Ascending aorta (tissue), 2 donors: ENCODE data around the gene SMTNL2. TPM values are rescaled to one million over a fixed set of nuclear protein-coding genes. Genes with fewer than 3 reads are reported as not detected.

Experiments
- DNase-seq, 2 donors: peaks; one replicate each; pipeline ENCODE4 v3.0.0-alpha.2; 2019; ENCODE audit warnings: low spot score in 2 of 2
- H3K27ac ChIP-seq, 2 donors: fragments of 200-600 bp; sonication (generic); one replicate each; pipeline ENCODE4 v1.5.1; 2016 to 2017; ENCODE audit warnings: mild to moderate bottlenecking in 1 of 2
- H3K27me3 ChIP-seq: fragments of 200-600 bp; sonication (generic); one replicate; pipeline ENCODE4 v1.5.1; 2017
- H3K36me3 ChIP-seq, 2 donors: fragments of 200-600 bp; sonication (generic); one replicate each; pipeline ENCODE4 v1.5.1; 2016
- H3K4me1 ChIP-seq, 2 donors: fragments of 200-600 bp; sonication (generic); one replicate each; pipeline ENCODE4 v1.5.1; 2016 to 2017; ENCODE audit warnings: mild to moderate bottlenecking in 1 of 2
- H3K4me3 ChIP-seq, 2 donors: fragments of 200-600 bp; sonication (generic); one replicate each; pipeline ENCODE4 v1.5.1; 2016 to 2017; ENCODE audit warnings: mild to moderate bottlenecking in 1 of 2
- H3K9me3 ChIP-seq, 2 donors: fragments of 200-600 bp; sonication (generic); one replicate each; pipeline ENCODE4 v1.5.1; 2016
- intact Hi-C: fragments of 100-400 bp; cut with DNase I; formaldehyde crosslinking; loops from one replicate; pipeline ENCODE4 v1.15.1; 2023
- total RNA-seq: library from RNA; depleted of rRNA; stranded (reverse); fragments of >200 nt; gene quantifications from one replicate; pipeline ENCODE4 v1.1.0, GENCODE V29; 2016
- TF ChIP-seq, protein P1 (sequence below), 3 experiments: fragments of 200-600 bp in 2 of 3; fragments of 450-650 bp in 1 of 3; sonication (generic) in 2 of 3; IDR thresholded peaks; one replicate each; pipeline ENCODE4 v1.5.1; 2016 to 2019; ENCODE audit warnings: antibody characterized with exemption in 3 of 3, mild to moderate bottlenecking in 1 of 3, moderate library complexity in 1 of 3

Gene SMTNL2
- 15.6 TPM for total RNA-seq

GRCh38 chr17:4584101-4584916, at the start of gene SMTNL2:
Gene SMTNL2 (plus strand): TSS chr17:4584529. CDS start chr17:4584606, 77 bp downstream.
- no peak within 1 kb of the TSS for H3K27ac ChIP-seq
- peaks cover 18% of the 10 kb centered on the region for H3K27me3 ChIP-seq
- H3K4me1 ChIP-seq = peaks cover 2 to 9% of the 10 kb centered on the region in 2 donors
- peak within 1 kb of the TSS; percentile 52 to 66 for H3K4me3 ChIP-seq
- TF ChIP-seq, protein P1, sequence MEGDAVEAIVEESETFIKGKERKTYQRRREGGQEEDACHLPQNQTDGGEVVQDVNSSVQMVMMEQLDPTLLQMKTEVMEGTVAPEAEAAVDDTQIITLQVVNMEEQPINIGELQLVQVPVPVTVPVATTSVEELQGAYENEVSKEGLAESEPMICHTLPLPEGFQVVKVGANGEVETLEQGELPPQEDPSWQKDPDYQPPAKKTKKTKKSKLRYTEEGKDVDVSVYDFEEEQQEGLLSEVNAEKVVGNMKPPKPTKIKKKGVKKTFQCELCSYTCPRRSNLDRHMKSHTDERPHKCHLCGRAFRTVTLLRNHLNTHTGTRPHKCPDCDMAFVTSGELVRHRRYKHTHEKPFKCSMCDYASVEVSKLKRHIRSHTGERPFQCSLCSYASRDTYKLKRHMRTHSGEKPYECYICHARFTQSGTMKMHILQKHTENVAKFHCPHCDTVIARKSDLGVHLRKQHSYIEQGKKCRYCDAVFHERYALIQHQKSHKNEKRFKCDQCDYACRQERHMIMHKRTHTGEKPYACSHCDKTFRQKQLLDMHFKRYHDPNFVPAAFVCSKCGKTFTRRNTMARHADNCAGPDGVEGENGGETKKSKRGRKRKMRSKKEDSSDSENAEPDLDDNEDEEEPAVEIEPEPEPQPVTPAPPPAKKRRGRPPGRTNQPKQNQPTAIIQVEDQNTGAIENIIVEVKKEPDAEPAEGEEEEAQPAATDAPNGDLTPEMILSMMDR (IDR thresholded peaks at IDR 0.05) = no peak
- no peaks in the 10 kb centered on the region for H3K36me3 ChIP-seq
- intact Hi-C loops = no loop called here
- H3K9me3 ChIP-seq = no peaks in the 10 kb centered on the region
- no peak for DNase-seq

- Histone ChIP-seq H3K9me3 (no peaks in the 10 kb centered on the region), H3K4me1 (peaks cover 4 to 20% of the 10 kb centered on the region in 2 donors), H3K27me3 (no peaks in the 10 kb centered on the region), H3K27ac (peak overlapping the region in 1 of 2 donors; percentile 49), H3K4me3 (no peak overlapping the region), H3K36me3 (peaks cover 16 to 18% of the 10 kb centered on the region in 2 donors)
- TF ChIP-seq, protein P1 (IDR thresholded peaks at IDR 0.05) = no peak
- intact Hi-C loops = no loop called here
- DNase-seq = no peak
These were observed 49.2 kb upstream of the SMTNL2 start for GRCh38 chr17:4534928-4535666.

DNA sequence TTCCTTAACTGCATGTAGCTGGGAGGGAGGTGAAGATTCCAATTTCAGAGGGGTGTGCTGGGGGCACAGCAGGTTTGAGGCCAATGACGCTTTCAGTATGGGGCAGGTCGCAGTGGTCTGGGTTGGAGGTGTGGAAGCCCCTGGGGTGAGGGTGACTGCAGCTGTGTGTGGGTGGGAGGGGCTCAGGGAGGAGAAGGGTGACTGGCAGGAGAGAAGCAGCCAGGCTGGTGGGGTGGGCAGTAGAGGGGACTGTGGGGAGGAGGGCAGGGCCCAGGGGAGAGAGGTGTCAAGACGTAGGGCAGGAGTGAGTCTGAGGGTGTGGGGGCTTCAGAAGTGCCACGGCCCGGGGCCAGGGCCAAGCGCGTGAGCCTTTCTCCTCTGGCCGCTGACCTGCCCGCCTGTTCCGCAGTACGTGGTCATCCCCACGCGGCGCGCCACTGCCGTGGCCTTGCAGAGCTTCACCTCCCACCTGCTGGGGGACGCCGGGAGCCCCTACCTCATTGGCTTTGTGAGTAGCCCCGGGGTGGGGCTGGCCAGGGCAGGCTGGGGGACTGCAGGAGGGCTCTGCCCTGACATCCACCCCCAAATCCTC, 48.6 kb upstream of the SMTNL2 start:
- Histone ChIP-seq H3K4me3 (no peak overlapping the region), H3K27ac (peak overlapping the region in 1 of 2 donors; percentile 71), H3K9me3 (no peaks in the 10 kb centered on the region), H3K4me1 (peaks cover 4 to 20% of the 10 kb centered on the region in 2 donors), H3K36me3 (peaks cover 21 to 25% of the 10 kb centered on the region in 2 donors), H3K27me3 (no peaks in the 10 kb centered on the region)
- DNase-seq = no peak
- intact Hi-C loops = no loop called here
- TF ChIP-seq, protein P1 (IDR thresholded peaks at IDR 0.05) = no peak

- no peaks in the 10 kb centered on the region for H3K9me3 ChIP-seq
- DNase-seq = no peak
- peak overlapping the region in 1 of 2 donors; percentile 71 for H3K27ac ChIP-seq
- H3K36me3 ChIP-seq = peaks cover 26 to 29% of the 10 kb centered on the region in 2 donors
- H3K27me3 ChIP-seq = no peaks in the 10 kb centered on the region
- TF ChIP-seq, protein P1 (IDR thresholded peaks at IDR 0.05) = no peak
- intact Hi-C loops = no loop called here
- H3K4me1 ChIP-seq = peaks cover 4 to 20% of the 10 kb centered on the region in 2 donors
- H3K4me3 ChIP-seq = no peak overlapping the region
These were observed 48.0 kb upstream of the SMTNL2 start for GRCh38 chr17:4536259-4536741.

DNA sequence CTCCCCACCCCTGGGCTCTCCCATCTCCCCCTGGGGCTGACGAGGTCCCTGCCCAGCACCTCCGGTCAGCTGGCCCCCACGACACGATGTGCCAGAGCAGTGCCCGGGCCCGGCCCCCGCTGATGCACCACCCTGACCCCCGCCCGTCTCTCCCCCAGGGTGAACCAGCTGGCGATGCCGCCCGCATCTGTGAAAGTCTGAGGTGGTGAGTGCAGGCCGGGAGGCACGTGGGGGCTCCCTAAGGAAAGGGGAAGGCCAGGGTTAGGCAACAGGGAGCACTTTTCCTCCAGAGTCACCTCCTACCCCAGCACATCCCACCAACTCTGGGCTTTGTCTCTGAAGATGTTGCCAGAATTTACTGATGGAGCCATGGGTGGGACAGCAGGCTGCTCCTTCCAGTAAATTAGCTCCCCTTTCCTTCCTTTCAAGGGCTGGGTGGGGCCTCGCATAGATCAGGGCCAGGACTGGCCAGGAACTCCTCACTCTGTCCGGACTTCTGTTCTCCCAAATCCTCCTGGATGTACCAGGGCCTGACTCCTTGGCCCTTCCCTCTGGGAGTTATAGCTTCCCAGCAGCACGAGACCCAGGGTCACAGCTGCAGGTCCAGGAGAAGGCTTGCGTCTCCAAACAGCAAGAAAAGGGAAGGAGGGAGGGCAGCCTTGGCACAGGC, 47.5 kb upstream of the SMTNL2 start:
- intact Hi-C loops = no loop called here
- TF ChIP-seq, protein P1 (IDR thresholded peaks at IDR 0.05) = no peak
- no peak for DNase-seq
- H3K36me3 ChIP-seq = peaks cover 32 to 35% of the 10 kb centered on the region in 2 donors
- H3K4me1 ChIP-seq = peaks cover 4 to 20% of the 10 kb centered on the region in 2 donors
- H3K9me3 ChIP-seq = no peaks in the 10 kb centered on the region
- no peaks in the 10 kb centered on the region for H3K27me3 ChIP-seq
- H3K27ac ChIP-seq = peak overlapping the region; percentile 45 to 71
- H3K4me3 ChIP-seq = no peak overlapping the region
